Measurements from ENCODE around the gene LPP. TPM values are rescaled to one million over a fixed set of nuclear protein-coding genes. Genes with fewer than 3 reads are reported as not detected.
A peak's percentile ranks its signal among the peaks of the same experiment; 100 is the strongest.

LPP gene
- total and polyA plus RNA-seq, 2 of the 13 experiments (the other 11 are each of a cell fraction or from before 2014, with no cell fraction given) = 19.2 to 29.9 TPM

GRCh38 chr3:188788621-188789081, 634.7 kb downstream of the LPP start:
- H3K4me2 ChIP-seq (ENCODE audit: low read depth, low read length) = no peak overlapping the region
- H2AFZ ChIP-seq (ENCODE audit: low read length) = no peak overlapping the region
- no peaks in the 10 kb centered on the region for H3K27me3 ChIP-seq (ENCODE audit: control insufficient read depth in 1 of 2, insufficient read depth in 2 of 2, low read length in 2 of 2)
- CTCF ChIA-PET (ENCODE audit: low intra/inter-chr PET ratio, low total read pairs) = no interaction called here
- no peak for FAIRE-seq
- H3K79me2 ChIP-seq (ENCODE audit: insufficient read depth, low read length) = no peaks in the 10 kb centered on the region
- DNase-seq (ENCODE audit: low spot score) = no peak
- 90% methylated on average over 5 of the region's 5 CpGs for WGBS (ENCODE audit: low lambda C conversion rate)
- H3K9me3 ChIP-seq (ENCODE audit: low read length) = no peaks in the 10 kb centered on the region
- no peaks in the 10 kb centered on the region for H4K20me1 ChIP-seq (ENCODE audit: insufficient read depth, low read length)
- H3K4me1 ChIP-seq (ENCODE audit: insufficient read depth, low read length) = peaks cover 11% of the 10 kb centered on the region
- no peak overlapping the region for H3K4me3 ChIP-seq (replicated peaks in 1 of 3; ENCODE audit: insufficient read depth in 1 of 3, low read depth in 2 of 3, low read length in 3 of 3)
- POLR2A ChIA-PET = no interaction called here
- H3K27ac ChIP-seq (ENCODE audit: extremely low read length, insufficient read depth, low read length) = no peak overlapping the region
- H3K36me3 ChIP-seq (replicated peaks in 1 of 2; ENCODE audit: control insufficient read depth in 1 of 2, insufficient read depth in 2 of 2, low read length in 2 of 2) = no peaks in the 10 kb centered on the region
- intact Hi-C loops (cut with micrococcal nuclease; ENCODE audit: unreplicated experiment) = no loop called here
- BruUV-seq (replicated peaks) = no TSS peak
- no peak overlapping the region for H3K9ac ChIP-seq (ENCODE audit: insufficient read depth, low read depth, low read length)
- in situ Hi-C loops (cut with HindIII; ENCODE audit: extremely low pct_ligation_motif_present, low pct_unique_long_range_greater_than_20kb) = no loop called here
- no peak for ATAC-seq
- TF ChIP-seq CHD2 (IDR thresholded peaks at IDR 0.05; ENCODE audit: low read depth, low read length) = no peak
- peak; percentile 54 for TF ChIP-seq CEBPG (CRISPR knock-in tag; IDR thresholded peaks at IDR 0.05)
- peak in 1 of 2 experiments; percentile 60; a peak in 2 of 4 replicates for TF ChIP-seq ATF4 (CRISPR knock-in tag; IDR thresholded peaks at IDR 0.05)
- TF ChIP-seq ZNF276 (CRISPR knock-in tag; IDR thresholded peaks at IDR 0.05; ENCODE audit: low read depth) = no peak
- 0 out of 2 replicates have a peak, but pooled peaks have one; percentile 47 for TF ChIP-seq ATF3 (CRISPR knock-in tag; IDR thresholded peaks at IDR 0.05)
- TF ChIP-seq ZNF468 (CRISPR knock-in tag; IDR thresholded peaks at IDR 0.05) = no peak
- TF ChIP-seq ZNF513 (CRISPR knock-in tag; conservative IDR thresholded peaks at IDR 0.05) = no peak
- TF ChIP-seq CEBPB (IDR thresholded peaks at IDR 0.05; ENCODE audit: borderline replicate concordance, low read depth, low read length) = peak; percentile 61
- peak; percentile 38; the same call in 1 of the 2 replicates for TF ChIP-seq ATF7 (IDR thresholded peaks at IDR 0.05)
- no peak for TF ChIP-seq ATF7 (CRISPR knock-in tag; IDR thresholded peaks at IDR 0.05)
